CD4-positive, alpha-beta T cell treated with Interleukin-17A for 4 hours (primary cell): ENCODE results near the gene DCLK1.

Experiments
- DNase-seq: peaks from one replicate; pipeline ENCODE4 v3.0.0-alpha.2; 2020; ENCODE audit warnings: mixed read lengths

DCLK1 gene

DNA sequence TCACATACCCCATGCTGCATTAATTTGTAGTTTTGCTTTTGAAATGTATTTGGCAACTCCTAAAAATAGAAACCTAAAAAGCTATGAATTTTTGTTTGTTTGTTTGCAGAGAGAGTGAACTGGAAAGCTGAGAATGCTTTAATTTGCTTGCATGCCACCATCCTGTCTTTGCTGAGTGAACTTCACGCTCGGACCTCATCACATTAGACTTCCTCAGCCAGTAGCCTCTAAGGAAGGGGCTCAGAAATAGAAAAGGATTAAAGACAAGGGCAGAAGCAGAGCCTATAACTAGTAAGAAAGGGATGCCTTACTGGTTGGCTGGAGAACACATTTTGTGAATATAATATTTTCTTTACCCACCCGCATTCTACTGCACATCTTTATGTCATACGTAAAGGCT lies 275.1 kb downstream of the DCLK1 start:
- DNase-seq = no peak

DNA sequence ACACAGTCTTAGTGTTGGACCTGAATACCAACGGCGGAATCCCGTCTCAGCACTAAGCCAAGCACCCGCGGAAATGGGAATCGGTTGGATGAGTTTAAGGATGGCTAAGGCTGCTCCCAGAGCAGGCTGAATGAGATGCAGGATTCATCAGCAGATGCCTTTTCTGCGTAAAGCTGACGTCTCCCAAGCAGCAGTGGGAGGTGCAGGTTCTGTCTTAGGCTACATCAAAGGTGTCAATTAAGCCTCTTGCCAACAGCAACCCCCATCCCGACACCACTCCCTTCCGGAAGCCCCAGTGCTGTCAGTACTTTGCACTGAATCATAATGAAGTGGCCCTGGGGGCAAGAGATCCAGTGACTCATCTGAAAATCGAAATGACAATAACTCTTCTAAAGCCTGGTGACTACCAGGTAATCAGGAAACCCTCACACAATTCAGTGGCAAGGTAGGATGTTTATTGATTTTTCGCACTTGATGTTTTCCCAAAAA lies 275.6 kb downstream of the DCLK1 start:
- no peak for DNase-seq

DNA sequence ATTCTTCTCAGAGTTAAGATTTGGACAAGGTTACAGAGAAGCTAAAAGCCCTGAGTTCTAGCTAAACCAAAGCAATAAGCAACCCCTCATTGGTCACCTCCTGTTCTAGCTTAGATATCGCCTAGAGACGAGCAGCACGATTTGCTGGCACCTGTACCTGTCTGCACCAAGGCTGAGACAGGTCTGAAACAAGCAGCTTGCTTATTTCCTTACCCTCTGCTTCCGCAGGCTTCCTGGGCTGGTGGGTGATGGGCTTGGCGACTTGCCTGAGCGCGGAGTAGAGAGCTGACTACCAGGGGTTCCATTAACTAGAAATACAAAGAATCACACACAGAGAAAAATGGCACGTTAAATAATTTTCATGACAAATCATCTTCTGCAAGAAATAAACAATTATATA lies 276.9 kb downstream of the DCLK1 start:
- no peak for DNase-seq

- no peak for DNase-seq
These were observed 279.3 kb downstream of the DCLK1 start for GRCh38 chr13:35851881-35852280.

DNA sequence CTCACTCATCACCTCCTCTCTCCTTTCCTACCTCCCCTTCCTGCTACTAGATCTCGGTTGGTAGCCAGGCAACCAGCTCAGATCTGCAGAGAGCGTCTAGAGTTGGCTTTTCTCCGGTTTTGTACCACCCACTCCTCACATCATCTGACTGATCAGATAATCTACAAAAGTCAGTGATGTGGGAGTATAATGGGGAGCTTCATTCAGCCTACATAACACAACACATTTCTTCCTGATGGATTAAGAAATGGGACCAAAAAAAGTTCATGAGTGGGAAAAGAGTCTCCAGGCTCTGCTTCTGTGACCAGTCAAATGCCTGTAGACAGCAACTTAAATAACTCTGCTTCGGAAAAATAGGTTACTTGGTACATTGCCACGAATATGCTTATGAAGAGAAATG lies 279.8 kb downstream of the DCLK1 start:
- no peak for DNase-seq

DNA sequence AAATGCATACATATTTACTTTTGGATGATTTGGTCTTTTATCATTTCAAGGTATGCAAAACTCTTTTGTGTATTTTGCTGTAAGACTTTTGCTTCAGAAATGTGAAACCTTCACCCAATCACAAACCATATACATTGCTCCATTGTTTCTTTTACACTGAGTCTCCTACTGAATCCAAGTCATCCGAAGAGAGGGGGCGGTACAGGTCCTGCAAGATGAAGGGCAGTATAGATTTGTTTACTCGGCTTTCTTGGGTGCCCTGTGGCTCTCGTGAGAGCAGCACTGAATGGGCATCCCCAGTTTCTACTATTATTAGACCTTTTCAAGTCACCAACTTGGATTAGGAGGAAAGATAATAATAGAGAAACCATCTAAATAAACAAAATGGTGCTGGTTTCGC lies 280.6 kb downstream of the DCLK1 start:
- no peak for DNase-seq

GRCh38 chr13:35849256-35849644 lies 281.9 kb downstream of the DCLK1 start:
- DNase-seq = no peak

DNA sequence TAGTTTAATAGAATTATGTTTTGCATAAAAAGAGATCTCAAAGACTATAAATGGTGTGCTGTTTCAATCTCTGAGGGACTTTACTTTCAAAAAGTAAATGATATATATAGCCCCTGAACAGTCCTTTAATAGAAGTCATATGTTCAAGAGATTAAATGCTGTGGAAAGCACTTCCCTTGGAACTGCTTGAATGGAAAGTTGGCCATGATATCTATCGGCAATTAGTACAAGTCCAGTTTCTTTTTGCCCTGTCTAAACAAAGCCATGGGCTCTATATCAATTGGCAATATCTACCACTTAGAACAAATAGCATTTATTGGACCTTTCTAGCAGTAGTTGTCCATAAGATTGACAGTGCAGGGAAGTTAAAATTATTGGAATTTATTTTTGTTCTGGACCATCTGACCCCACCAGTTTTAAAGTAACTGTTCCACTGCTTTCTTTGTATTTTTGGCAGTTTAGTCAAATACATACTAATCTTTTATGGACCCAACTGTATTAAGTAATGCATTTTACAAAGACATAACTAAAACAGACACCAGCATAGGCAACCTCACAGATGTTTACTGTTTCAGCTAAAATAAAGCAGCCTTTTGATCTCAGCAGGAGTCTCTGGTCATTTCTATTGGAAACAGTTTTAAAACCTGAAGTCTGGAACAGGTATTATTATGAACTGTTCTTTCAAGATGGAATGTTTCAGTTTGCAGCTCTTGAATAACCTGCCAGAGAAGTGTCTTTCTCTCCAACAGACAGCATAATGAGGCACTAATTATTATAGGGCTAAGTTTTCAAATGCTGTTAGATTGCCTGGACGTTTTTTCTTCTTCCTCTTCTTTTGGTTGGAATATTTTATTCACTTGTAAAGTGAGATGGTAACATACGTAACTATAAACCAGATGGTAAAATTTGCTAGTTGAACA lies 282.6 kb downstream of the DCLK1 start:
- no peak for DNase-seq

- DNase-seq = no peak
These were observed 287.9 kb downstream of the DCLK1 start for GRCh38 chr13:35843272-35843671.

DNA sequence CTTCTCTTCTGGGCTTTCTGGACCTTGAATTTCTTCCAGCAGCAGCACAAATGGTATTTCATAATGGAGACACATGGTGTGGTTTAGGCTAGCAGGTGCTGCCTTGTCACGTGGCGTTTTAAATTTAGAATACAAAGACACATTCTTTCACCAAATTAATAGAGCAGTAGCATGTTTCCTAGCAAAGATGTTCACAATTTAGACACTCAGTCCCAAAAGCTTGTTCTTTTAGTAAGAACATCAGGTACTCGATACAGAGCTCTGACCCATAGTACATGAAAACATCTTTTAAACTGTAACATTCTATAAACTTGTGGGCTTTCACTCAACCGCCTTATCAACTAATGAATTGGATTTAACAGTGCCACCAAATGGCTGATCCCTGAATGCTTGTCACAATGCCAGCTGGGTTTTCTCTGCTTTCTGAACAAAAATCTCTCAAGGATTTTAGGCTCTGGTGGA lies 290.1 kb downstream of the DCLK1 start:
- DNase-seq = no peak

DNA sequence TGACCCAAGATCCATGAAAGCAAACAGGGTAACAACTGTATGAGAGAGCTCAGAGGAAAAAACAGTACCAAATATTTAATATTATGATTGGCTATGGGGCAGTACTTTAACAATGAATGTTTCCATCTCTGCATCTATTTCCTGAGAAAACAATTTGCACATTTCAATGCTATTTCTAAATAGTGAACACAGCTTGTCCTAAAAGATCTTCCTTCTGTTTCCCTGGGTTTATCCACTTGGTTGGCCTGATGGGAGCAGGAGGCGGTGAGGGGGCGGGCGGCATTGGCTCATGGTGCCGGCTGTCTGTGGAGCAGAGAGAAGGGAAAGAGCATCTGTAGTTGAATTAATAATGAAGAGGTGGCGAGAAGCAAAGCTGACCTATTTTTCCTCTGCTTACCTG lies 291.4 kb downstream of the DCLK1 start:
- DNase-seq = no peak

GRCh38 chr13:35838356-35838755 lies 292.8 kb downstream of the DCLK1 start:
- no peak for DNase-seq

GRCh38 chr13:35836446-35836845 lies 294.7 kb downstream of the DCLK1 start:
- DNase-seq = no peak

GRCh38 chr13:35835989-35836388 lies 295.2 kb downstream of the DCLK1 start:
- no peak for DNase-seq

- no peak for DNase-seq
These were observed 297.4 kb downstream of the DCLK1 start for GRCh38 chr13:35833608-35834275.

DNA sequence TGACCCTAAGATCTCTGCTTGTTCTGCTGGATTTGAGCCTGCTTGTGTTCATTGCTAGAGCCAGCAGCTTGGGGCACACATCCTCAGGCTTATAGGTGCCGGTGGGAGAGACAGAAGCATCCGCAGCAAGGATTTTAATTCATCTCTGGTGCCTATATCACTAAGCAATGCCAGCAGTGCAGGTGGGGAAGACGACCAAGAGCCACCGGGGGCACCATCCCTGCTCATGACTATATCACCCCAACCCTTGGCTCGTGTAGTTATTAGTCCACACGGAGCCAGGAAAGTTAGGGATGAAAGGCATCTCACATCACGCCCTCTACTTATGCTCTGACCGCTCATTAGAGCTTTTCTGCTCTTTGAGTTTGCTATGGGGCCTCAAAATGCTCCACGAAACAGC lies 298.2 kb downstream of the DCLK1 start:
- DNase-seq = no peak

- DNase-seq = no peak
These were observed 298.6 kb downstream of the DCLK1 start for GRCh38 chr13:35832551-35832950.

DNA sequence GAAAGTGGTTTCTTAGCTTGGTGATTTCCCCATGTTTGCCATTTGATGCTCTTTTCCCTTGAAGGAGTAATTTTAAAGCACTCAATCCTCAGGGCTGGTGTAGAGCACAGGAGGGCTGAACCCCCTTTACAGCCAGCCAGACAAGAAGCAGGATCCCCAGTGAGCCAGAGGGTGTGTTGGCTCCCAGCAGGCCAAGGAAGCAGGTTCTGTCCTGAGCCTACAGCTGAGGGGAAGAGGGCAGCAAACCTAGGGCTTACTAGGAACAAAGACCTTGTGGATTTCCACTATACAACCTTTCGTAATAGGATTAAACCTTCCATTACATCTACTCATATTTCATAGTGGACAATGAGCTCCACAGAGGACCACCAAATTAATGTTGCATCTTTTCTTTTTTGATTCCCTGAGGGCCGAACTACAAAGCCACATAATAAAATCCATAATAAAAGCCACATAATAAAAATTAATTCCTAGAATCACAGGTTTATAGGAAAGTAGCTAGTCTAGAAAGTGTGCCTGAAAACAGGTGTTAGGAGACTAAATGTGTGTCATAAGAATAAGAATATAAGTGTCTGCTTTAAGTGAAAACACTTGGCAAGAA lies 300.2 kb downstream of the DCLK1 start:
- DNase-seq = no peak

GRCh38 chr13:35826626-35827254 lies 304.4 kb downstream of the DCLK1 start:
- DNase-seq = no peak

- no peak for DNase-seq
These were observed 306.4 kb downstream of the DCLK1 start for GRCh38 chr13:35824825-35825224.

DNA sequence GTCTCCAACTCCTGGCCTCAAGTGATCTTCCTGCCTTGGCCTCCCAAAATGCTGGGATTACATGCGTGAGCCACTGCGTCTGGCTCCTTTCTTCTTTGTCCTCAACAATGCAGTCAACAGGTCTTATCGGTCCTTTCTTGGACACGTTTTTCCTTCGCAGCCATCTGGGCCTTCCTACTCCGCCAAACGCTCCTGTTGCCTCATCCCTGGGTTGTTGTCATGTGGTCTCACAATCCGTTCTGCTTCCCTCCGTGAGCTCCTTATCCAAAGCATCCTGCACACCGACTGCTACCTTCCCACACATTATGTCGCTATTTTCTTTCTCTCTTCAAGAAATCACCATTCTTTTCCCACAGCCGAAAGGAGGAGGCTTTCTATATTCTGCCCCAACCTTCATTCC lies 306.8 kb downstream of the DCLK1 start:
- DNase-seq = no peak

GRCh38 chr13:35822666-35823065 lies 308.5 kb downstream of the DCLK1 start:
- DNase-seq = no peak

DNA sequence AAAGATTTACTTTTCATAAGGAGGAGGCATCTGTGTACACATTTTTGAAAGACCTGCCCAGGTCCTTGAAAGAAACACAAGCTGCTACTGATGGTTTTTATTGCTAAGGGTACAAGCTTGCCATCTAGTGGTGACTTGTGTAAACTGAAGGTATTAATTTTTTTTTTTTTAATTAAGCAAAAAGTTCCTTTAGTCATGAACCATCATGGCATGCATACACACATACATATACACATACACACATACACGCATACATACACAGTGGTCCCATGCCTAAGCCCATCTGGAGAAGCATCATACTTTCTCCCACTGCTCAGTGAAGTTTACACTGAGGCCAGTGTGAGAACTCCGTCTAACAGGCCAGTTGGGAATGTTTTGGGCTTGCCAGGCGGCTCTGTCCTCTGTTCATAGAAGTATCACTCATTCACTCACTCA lies 312.5 kb downstream of the DCLK1 start:
- DNase-seq = no peak
